Stomach (tissue), 4 donors: Measurements from ENCODE around the gene PPP1R13L.

Source experiments
- EP300 ChIP-seq: sonication (generic); formaldehyde crosslinking; IDR thresholded peaks from one replicate; pipeline ENCODE4 v1.6.1; 2017; ENCODE audit warnings: antibody characterized with exemption
- TF ChIP-seq, protein P1 (sequence below), 7 experiments: fragments of 450-650 bp in 4 of 7; fragments of 200-600 bp in 3 of 7; sonication (generic) in 3 of 7; IDR thresholded peaks; one replicate each; pipeline ENCODE4 v1.5.1; 2016 to 2019; ENCODE audit warnings: antibody characterized with exemption in 7 of 7, control low read depth in 2 of 7, mild to moderate bottlenecking in 1 of 7

DNA sequence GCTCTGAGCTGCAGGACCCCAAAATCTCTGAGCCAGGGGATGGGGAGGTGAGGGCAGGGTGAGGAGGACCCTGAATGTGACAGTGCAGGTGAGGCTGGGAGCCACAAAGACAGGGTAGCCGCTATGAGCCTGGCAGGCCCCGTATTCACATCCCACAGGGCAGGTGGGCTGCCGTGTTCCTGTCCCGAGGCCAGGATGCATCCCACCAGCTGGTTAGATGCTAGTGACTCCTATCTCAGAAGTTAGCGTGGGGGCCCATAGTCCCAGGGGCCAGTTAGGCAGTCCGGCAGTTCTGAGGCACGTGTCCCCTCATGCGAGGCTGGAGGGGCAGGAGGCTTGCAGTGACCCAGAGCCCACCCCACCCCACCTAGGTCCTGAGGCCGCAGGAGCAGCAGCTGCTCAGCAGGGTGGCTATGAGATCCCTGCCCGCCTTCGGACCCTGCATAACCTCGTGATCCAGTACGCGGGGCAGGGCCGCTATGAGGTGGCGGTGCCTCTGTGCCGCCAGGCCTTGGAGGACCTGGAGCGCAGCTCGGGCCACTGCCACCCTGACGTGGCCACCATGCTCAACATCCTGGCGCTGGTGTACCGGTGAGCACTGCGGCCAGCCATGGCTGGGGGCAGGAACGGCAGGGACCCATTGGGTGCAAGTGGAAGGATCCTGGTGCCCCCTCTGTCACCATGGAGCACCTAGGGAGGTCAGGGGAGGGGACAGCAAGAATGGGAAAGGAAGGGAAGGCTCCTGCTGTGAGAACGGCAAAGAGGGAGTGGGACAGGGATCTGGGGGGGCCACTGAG lies 57.1 kb downstream of the PPP1R13L start:
- no peak for TF ChIP-seq EP300
- TF ChIP-seq, protein P1, sequence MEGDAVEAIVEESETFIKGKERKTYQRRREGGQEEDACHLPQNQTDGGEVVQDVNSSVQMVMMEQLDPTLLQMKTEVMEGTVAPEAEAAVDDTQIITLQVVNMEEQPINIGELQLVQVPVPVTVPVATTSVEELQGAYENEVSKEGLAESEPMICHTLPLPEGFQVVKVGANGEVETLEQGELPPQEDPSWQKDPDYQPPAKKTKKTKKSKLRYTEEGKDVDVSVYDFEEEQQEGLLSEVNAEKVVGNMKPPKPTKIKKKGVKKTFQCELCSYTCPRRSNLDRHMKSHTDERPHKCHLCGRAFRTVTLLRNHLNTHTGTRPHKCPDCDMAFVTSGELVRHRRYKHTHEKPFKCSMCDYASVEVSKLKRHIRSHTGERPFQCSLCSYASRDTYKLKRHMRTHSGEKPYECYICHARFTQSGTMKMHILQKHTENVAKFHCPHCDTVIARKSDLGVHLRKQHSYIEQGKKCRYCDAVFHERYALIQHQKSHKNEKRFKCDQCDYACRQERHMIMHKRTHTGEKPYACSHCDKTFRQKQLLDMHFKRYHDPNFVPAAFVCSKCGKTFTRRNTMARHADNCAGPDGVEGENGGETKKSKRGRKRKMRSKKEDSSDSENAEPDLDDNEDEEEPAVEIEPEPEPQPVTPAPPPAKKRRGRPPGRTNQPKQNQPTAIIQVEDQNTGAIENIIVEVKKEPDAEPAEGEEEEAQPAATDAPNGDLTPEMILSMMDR (IDR thresholded peaks at IDR 0.05) = no peak
